Pulmonary artery endothelial cell (primary cell): ENCODE data around the gene TTC7B. TPM values are rescaled to one million over a fixed set of nuclear protein-coding genes. Genes with fewer than 3 reads are reported as not detected.

Experiments
- DNase-seq: peaks from one replicate; pipeline ENCODE4 v3.0.0-alpha.2; 2011; ENCODE audit warnings: low read depth, low spot score
- total RNA-seq: library from RNA; depleted of rRNA; stranded (reverse); fragments of >200 nt; gene quantifications from 2 replicates; pipeline ENCODE4 v1.2.3, GENCODE V29; 2014

Gene TTC7B
- total RNA-seq, 1 donor from 2014 or later, result 36.9 TPM

DNA sequence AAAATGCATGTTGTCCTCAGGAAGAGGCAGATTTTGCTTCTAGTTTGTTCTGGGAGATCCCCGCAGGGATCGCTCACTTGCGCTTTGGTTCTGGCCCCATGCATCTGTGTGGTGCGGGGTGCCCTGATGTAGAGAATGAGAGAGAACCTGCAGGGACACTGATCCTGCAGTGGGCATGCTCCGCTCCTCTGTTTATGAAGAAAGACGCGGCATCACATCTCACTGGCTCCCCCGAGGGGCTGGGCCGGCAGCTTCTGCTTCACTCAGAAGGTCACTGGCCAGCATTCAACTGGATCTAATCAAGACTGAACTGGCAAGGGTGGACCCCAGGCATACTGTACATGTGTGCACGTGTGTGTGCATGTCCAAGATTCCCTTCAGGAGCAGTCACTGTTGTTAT lies 255.2 kb downstream of the TTC7B start:
- no peak for DNase-seq

DNA sequence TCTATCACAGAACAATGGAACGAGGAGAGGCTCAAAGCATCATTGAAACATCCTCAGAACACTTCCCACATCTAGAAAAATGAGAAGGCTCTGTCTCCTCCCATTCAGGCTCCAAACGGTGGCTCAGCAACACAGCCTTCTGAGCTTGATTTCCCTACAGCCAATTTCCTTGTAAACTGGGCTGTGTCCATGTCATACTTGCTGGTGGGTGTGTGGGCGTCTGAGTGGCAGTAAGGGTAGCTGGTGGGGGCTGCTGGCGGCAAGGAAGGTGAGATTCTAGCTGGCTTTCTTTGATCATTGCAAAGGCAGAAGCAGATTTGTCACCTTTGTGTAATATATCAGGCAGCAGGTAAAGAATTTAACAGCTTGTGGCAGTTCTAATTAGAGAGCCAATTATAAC lies 255.7 kb downstream of the TTC7B start:
- no peak for DNase-seq

DNA sequence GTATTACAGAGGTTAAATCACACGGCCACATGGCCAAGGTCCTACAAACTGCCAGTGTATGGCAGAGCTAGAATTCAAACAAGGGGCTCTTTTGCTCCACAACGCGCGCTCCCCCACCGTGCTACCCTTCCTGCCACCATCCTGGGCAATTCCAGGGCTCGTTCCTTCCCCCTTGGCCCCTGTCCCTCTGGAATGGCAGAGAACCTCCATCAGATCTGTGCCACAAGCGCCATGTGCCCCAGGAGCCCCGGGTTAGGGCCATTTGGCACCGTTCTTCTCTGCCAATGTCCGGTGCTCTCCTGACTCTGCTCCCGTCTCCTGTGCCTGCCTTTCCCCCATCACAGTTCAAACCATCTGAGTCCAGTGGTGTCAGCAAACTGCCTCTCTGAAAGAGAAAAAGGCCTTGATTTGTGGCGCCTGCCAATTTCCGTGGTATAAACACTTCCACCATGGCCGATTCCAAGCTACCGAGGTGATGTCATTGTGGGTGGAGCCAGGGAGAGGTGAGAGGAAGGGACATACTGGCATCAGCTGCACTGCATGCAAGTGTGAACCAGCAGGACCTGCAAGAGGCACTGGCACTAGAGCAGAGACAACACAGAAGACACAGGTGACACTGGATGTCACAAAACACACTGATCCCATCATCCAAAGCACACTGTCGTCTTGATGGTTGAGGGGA lies 256.3 kb downstream of the TTC7B start:
- DNase-seq, result no peak

DNA sequence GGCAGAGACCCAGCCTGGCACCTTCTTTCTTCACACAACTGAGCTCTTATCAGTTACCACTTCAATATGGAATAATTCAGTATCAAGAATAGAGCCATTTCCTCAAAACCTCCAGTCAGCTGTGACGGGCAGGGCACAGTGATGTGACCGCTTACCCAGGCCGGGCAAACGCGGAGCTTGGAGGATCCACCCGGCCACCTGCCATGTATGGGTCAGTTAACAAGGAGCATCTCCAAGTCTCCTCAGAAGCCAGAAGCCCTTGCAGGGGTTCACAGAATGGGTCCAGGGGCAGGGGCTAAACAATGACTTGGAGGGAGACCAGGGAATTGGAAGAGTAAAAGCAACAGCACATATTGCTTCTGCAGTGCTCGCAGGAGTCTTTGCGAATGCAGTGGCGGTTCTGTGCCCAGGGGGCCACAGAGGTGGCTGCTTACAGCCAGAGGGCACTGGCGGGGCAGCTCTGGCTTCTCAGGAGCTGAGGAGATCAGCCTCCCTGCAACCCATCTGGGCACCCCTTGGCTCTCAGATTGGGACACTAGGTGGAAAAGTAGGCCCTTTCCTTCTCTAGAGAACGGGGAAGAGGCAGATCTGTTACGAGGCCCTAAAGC lies 257.1 kb downstream of the TTC7B start:
- no peak for DNase-seq

DNA sequence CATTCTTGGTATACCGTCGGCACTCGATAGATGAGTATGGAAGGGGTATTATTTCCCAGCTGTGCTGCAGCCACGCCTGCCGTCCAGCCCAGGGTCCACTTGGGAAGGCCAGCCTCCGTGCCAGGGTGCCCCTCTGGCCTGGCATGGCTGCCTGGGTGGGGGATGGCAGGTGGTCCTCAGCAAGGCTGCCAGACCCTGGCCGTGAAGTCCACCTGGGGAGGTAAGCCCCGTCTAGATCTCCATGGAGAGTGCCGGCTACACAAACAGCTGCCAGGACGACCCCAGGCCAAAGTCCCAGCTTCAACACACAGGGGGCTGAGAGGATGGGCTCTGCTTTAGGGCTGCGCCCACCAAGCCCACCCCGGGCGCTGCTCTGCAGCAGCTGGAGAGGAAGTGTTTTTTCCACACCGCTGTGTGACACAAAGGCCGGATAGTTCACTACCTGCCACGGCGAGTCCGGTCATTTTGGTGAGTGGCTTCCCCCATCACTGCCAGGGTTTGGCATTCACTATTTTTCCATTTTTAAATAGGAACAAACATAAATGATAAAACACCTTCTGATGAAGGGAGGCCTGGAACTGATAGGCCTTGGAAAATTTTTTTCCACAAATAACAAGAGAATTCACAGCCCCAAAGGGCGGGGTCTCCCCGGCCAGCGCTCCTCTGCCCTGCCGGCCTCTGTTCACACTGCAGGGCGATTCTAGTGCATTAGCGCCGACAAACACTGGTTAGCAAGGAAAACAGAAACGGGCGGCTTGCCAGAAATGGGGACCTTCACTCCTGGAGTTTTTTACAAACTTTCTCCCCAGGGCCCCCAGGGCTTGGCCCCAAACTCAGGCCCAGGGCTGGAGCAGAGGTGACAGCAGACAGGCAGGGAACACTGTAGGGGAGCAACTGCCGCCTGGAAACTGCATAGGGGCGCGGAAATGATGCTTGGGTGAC lies 257.9 kb downstream of the TTC7B start:
- DNase-seq, result no peak

DNA sequence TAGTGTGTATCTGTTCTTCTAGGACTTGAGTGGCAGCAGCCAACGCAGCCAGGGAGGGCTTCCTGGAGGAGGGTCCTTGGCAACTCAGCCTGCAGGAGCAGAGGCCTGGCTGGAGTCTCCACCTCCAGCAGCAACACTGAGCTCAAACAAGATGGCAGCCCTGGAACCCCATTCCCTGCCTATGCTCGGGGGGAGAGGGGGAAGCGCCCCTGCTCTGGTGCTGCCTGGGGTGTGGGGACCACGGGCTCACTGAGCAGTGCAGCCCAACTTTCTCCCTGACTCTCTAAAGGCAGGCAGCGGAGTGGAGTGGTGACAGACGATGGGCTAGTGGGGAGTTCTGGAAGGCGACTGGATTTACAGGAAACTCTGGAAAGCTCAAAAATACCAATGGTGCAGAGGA lies 258.7 kb downstream of the TTC7B start:
- no peak for DNase-seq

DNA sequence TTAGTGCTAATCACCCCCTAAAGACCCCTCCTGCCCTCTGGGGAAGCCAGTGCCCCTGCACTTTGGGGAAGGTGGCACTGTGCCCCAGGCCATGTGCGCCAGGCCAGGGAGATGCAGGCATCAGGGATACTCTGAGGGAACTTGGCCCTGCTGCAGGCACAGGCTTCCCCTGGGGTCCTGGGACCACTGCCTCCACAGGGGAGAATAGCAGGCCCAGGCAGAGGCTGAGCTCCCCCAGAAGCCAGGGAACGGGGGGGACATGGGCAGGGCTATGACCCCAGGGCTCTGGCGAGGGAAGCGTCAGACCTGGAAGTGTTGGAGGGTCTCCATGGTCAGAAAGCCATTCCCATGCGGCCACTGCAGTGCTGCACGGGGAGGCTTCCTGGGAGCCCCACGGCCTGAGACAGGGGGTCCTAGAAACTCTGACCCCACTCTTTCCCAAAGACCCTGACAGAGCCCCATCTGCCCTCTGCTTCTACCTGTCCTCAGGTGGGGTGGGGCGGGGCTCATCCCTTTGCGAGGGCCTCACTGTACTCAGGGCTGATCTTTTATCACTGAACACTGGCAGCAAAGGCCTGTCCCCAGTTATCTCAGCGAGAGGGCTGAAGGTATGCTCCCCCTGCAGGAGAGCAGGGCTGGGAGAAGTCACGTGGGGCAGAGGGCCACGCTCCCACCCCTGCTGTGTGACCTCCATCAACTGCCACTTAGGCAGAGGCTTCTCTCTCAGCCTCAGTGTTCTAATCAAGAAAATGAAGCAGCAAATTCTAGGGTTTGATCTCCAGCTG lies 259.4 kb downstream of the TTC7B start:
- no peak for DNase-seq

DNA sequence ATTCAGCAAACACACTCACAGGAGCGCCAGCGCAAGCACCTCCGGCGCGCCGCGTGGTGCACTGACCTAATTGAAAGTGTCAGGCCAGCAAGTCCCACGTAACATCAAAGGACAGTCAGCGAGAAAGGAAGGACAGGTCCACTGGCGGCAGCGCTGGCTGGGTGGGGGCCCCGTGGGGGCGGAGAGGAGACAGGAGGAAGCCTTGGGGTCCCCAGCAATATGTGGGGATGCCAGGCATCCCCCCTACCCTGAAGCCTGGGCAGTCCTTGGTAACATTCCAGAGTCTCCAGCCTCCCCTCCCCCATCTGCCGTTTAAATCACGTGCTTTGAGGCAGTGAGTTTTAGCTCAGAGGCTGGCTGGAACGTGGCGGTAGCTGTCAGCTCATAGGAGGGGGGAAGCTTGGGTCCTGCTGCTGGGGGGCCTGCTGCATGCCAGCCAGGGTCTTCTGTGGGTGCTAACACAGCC lies 260.2 kb downstream of the TTC7B start:
- DNase-seq, result no peak

DNA sequence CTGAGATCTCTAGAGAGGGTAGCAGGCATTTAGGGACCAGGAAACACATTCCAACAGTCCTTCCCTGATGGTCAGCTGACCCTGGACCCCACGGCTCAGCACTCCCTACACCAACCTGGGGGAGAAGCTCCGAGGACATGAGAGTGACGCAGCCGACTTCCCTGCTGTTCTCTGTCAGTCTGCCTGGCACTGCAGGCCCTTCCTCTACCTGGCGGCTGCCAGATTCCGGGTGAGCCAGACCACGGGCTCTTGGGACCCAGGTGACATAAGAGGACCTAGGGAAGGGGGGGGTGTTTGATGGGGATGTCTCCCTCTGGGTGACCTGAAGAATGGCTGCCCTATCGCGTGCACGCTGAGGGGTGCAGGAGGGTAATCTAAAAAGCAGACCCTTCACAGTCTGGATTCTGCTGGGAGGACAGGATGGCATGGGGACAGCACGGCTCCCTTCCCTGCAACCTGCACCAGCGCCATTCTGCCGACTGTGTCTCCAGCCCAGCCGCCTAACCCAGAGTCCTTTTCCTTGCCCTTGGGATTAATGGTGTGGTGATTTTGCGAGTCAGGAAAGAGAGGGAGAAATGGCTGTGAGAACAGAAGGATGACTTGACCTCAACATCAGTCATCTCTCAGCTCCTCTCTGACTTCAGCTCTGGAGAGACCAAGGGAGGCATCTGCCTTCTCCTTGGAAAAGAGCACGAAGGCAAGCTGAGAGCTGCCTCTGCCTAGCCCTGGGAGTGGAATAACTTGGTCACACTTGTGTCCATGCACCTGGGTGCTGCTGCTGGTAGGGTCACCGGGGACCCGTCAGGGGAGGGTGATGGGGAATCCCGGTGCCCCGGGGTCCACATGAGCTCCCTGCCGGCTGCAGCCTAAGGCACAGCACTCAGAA lies 260.9 kb downstream of the TTC7B start:
- DNase-seq, result no peak

DNA sequence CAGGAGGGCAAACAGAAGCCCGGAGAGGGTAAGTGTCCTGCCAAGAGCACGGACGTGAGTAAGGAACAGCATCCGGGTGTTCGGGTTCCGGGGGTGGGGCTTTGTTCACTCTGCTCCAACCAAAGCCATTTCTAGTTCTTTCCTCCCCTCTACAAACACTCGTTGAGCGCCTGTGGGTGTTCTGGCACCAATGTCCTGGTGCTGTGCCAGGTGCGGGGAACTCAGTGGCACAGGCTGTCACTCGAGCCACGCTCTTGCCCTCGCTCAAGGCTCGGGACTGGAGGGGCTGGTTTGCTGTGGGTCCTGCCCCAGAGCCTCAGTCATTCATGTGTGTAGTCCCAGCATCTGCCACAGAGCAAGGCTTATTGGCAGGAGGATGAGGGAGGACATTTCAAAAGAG lies 261.9 kb downstream of the TTC7B start:
- DNase-seq, result no peak

DNA sequence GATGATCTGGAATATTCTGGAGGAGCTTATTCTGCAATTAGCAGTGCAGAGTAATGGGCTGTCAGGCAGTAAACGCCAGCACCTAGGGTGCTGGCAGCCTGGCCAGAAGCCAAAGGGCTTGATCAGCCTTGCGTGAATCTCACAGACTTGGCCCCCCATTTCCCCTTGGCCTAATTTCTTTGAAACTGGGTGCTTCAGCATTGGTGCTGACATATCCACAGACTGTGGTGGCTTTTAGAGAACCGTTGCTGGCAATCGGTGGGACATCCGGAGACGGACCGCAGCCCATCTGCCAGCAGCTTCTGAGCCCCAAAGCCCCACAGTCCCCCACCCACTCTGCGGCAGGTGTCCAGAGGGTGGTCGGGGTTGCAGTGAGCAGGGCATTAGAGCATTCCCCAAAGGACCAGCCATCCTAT lies 262.3 kb downstream of the TTC7B start:
- DNase-seq, result no peak

DNA sequence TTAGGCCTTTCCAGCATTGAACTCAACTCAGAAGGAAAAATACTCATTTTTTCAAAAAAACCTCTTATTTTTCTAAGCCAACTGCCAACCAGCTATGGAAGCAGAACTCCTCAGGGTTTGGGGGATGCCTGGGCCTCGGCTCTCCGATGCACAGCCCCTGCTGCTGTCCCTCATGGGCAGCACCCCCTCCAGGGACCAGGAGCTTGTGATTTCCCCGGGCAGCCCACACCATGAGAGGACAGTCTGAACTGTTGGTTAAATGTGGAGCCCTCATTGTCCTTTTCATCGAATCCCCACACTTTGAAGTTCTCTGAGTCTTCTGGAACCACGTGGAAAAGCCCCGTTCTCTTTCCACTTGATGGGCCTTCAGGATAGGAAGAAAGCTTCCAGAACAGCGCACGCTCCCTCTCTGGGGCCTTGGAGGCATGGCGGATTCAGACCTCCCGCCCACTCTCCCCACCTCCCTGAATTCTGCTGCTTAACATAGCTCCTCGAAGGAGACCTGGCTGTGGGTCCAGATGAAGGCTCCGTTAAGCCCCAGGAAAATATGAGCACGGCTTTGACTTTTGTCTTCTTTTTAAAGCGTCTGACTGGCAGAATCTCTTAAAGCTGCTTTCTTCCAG lies 262.8 kb downstream of the TTC7B start:
- no peak for DNase-seq

DNA sequence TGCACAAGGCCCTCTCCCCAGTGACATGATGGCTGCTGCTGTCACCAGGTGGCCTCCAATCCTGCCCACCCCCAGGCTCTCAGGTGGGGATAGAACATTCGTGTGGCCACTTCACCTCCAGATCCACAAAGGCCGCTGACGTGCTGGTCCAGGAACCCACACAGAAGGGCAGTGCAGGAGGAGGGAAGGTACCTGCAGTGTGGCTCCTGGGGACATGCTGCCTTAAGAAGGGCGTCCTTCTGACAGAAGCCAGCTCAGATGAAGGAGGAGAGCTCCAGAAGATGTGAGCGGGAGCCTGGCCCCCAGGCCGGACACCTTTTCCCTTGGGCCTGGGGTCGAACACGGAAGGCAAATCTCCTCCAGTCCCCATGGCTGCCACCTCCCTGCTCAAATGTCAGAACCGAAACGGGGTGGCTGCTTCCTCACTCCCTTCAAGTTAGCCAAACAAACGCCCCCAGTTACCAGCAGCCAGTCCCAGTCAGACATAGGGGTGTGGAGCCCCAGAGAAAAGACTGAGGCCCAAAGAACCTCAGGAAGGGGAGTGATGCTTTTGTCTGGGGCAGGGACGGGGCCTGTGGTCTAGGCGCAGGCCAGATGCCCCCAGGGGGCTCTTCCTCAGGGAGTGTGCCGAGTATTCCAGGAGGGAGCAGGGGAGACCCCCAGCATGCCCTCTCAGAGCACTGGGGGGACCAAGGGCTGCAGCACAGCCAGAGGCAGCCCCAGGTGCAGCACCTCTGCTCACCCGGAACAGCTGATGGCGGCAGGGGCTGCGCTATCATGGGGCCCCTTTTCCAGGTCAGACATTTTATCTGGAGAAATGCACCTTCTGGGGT lies 263.5 kb downstream of the TTC7B start:
- no peak for DNase-seq

DNA sequence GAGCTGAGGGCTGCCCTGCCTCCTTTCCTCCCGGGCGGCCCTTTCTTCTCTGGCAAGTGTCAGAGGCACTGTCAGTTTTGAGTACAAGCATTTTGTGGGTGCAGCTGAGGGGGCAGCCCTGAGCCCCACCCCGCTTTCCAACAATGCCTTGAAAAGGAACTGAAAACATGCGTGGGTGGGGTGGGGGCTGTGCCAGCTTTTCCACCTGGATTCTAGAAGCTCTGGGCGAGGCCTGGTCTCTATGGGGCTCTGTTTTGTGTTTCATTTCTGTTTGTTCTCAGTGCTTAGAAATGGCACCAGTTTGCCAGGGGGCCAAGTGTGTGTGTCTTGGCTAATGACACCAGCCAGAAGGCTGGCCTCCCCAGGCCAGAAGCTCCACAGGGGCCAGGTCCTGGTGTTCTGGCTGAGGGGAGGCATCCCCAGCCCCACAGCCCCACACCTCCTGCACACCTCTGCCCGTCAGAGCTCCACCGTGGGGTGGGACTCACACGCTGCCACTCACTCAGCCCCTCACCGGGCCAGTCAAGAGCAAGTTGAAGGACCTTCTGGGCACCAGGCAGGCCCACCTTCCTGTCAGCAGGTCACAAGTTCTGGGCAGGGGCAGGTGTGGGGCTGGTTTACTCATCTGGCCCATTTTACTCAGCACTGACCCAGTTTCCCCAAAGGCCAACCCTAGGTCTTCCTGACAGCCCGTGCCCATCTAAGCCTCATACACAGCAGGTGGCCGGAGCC lies 264.3 kb downstream of the TTC7B start:
- no peak for DNase-seq

DNA sequence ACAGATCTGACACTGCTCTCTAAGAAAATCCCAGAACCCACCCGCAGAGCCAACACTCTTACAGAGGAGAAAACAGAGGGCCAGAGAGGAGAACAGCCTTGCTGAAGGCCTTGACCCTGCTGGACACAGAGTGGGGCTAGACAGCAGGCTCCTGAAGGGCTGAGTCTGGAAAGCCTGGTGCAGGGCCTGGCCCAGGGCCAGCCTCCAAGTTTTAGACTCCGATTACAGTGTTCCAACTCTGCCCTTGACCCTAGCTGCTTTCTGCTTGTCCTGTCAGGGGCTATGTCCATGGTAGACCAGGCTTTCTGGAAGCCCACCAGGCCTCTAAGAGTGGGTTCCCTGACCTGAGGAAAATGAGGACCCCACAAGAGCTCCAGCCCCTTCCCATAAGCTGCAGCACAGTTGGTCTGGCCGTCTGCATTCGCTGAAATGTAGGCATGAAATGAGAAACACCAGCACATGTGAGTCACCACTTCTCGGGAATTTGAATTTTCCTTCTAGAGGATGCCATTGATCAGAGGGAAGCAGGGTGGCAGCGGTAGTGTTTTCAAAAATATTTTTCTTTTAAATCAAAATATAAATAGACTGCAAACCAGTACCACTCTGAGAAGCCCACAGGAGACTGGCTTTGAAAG lies 265.0 kb downstream of the TTC7B start:
- no peak for DNase-seq

DNA sequence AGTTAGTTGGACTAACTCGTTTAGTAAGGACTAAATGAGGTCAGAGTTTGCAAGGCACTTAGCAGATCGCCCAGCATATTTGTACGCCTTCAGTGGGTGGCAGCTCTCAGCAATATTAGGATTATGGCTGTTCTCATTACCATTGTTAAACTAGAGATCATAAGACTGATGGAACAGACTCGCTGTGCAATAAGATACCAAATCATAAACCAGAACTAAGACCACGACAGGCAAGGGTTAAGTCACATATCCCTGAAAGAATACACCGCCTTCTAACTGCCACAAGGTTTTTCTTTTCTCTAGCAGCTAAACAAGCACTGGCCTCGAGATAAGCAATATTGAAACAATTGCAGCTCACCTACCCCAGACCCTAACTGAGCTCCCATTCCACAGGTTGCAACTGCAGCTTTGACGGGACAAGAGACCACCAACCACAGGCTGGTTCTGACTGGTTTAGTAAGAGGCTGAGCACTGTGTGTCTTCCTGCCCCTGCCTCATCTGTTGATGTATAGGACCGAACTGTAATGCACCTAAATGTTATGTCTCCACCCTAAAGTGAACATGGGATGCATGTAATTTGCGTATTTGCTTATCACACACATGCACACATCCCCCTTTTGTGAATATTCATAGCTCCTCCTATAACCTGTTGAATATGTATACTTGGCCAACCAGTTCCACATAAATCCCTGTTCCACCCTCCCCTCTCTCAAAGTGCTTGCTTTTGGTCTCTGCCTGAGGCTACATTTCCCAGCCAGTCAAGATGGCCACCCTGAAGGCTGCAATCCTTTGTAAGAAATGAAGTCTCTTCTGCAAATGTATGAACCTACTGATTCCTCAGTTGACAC lies 266.2 kb downstream of the TTC7B start:
- DNase-seq, result no peak

DNA sequence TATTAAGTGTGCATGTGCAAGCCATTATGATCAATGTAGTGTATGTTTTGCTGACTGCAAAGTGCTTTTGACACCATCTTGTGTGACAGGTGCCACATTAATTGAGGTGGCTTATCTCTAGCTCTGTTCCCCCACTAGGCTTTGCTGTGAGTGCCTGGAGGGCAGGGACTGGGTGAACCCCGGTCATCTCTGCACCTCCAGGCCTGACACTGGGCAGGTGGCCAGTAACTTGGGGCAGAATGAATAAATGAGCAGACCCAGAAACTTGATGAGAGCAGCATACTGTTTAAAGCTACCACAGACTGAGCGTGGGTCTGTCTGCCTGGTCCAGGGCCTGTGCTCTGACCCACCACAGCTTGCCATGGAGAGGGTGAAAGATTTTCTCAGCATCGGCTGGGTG lies 267.8 kb downstream of the TTC7B start:
- DNase-seq, result no peak
